Activated CD8-positive, alpha-beta memory T cell treated with anti-CD3 and anti-CD28 coated beads, Interleukin-2, amount 50 U/mL, for 24 hours (primary cell): Measurements from ENCODE around the gene GPR18.

Experiments
- DNase-seq: peaks from one replicate; pipeline ENCODE4 v3.0.0-alpha.2; 2020; ENCODE audit errors: extremely low read depth

GPR18 gene

GRCh38 chr13:99208185-99208584, 50.0 kb downstream of the GPR18 start:
- DNase-seq = no peak

GRCh38 chr13:99207511-99207910, 50.7 kb downstream of the GPR18 start:
- no peak for DNase-seq

- no peak for DNase-seq
Observed at GRCh38 chr13:99206873-99207272, 51.3 kb downstream of the GPR18 start.

- DNase-seq = no peak
Observed at GRCh38 chr13:99206226-99206625, 52.0 kb downstream of the GPR18 start.

- DNase-seq = no peak
Observed at GRCh38 chr13:99205621-99206220, 52.5 kb downstream of the GPR18 start.
